Parathyroid adenoma (tissue), 2 donors: ENCODE data around the gene ARNT2.
"Not testable (repeated sequence)": the region's sequence is repeated elsewhere in the genome, so short reads cannot be mapped to it uniquely, and the experiment has no call there.

Experiments
- H2AFZ ChIP-seq: fragments of 300-600 bp; sonication (generic); one replicate; pipeline ENCODE4 v1.7.0; 2017; ENCODE audit warnings: antibody characterized with exemption, mild to moderate bottlenecking
- H3K27ac ChIP-seq: fragments of 300-600 bp; sonication (generic); one replicate; pipeline ENCODE4 v1.7.0; 2017
- H3K27me3 ChIP-seq: fragments of 300-600 bp; sonication (generic); one replicate; pipeline ENCODE4 v1.7.0; 2017; ENCODE audit warnings: low read length; ENCODE audit not compliant: control insufficient read depth, insufficient read depth
- H3K36me3 ChIP-seq: fragments of 300-600 bp; sonication (generic); one replicate; pipeline ENCODE4 v1.7.0; 2017; ENCODE audit warnings: low read length; ENCODE audit not compliant: control insufficient read depth, insufficient read depth
- H3K4me1 ChIP-seq: fragments of 300-600 bp; sonication (generic); one replicate; pipeline ENCODE4 v1.7.0; 2017; ENCODE audit warnings: control low read depth
- H3K4me2 ChIP-seq: fragments of 300-600 bp; sonication (generic); one replicate; pipeline ENCODE4 v1.7.0; 2017; ENCODE audit warnings: low read length
- H3K4me3 ChIP-seq: fragments of 300-600 bp; sonication (generic); one replicate; pipeline ENCODE4 v1.7.0; 2017; ENCODE audit warnings: low read depth, low read length
- H3K79me2 ChIP-seq: fragments of 300-600 bp; sonication (generic); one replicate; pipeline ENCODE4 v1.7.0; 2017; ENCODE audit warnings: control low read depth
- H3K9ac ChIP-seq: fragments of 300-600 bp; sonication (generic); one replicate; pipeline ENCODE4 v1.7.0; 2017; ENCODE audit warnings: mild to moderate bottlenecking
- H3K9me3 ChIP-seq: fragments of 300-600 bp; sonication (generic); one replicate; pipeline ENCODE4 v1.7.0; 2017; ENCODE audit warnings: low read length; ENCODE audit not compliant: control insufficient read depth
- CTCF ChIP-seq: fragments of 300-600 bp; sonication (generic); IDR thresholded peaks from one replicate; pipeline ENCODE4 v1.7.0; 2017; ENCODE audit warnings: antibody characterized with exemption, mild to moderate bottlenecking
- donor health status: primary hyperparathyroidism.

Gene ARNT2

GRCh38 chr15:80643431-80643951 is 239.3 kb downstream of the ARNT2 start:
- Histone ChIP-seq H3K4me2 (no peak overlapping the region), H2AFZ (no peak overlapping the region), H3K9me3 (no peaks in the 10 kb centered on the region), H3K27me3 (no peaks in the 10 kb centered on the region), H3K9ac (no peak overlapping the region), H3K27ac (no peak overlapping the region), H3K4me1 (no peaks in the 10 kb centered on the region), H3K4me3 (no peak overlapping the region), H3K36me3 (no peaks in the 10 kb centered on the region), H3K79me2 (no peaks in the 10 kb centered on the region)
- no peak for TF ChIP-seq CTCF

- H3K9ac ChIP-seq: no peak overlapping the region
- no peak overlapping the region for H2AFZ ChIP-seq
- H3K27ac ChIP-seq: no peak overlapping the region
- H3K36me3 ChIP-seq: no peaks in the 10 kb centered on the region
- no peaks in the 10 kb centered on the region for H3K9me3 ChIP-seq
- H3K27me3 ChIP-seq: no peaks in the 10 kb centered on the region
- H3K4me1 ChIP-seq: no peaks in the 10 kb centered on the region
- no peak overlapping the region for H3K4me2 ChIP-seq
- no peaks in the 10 kb centered on the region for H3K79me2 ChIP-seq
- H3K4me3 ChIP-seq: no peak overlapping the region
- TF ChIP-seq CTCF: no peak
Measured at GRCh38 chr15:80645494-80646065, 241.4 kb downstream of the ARNT2 start.

GRCh38 chr15:80647424-80647823 is 243.2 kb downstream of the ARNT2 start:
- H3K27me3 ChIP-seq, H3K4me1 ChIP-seq, H3K36me3 ChIP-seq, H3K9ac ChIP-seq, H3K79me2 ChIP-seq, H3K9me3 ChIP-seq, H2AFZ ChIP-seq, H3K4me2 ChIP-seq, H3K27ac ChIP-seq, H3K4me3 ChIP-seq: not testable (repeated sequence)
